Vagina (tissue), 2 donors: ENCODE measurements around the gene RAB7B.

Experiments
- POLR2AphosphoS5 ChIP-seq, 2 donors: sonication (generic); formaldehyde crosslinking; IDR thresholded peaks; one replicate each; pipeline ENCODE4 v1.9.0; 2017; ENCODE audit warnings: antibody characterized with exemption in 2 of 2, mild to moderate bottlenecking in 2 of 2, low read depth in 1 of 2; ENCODE audit not compliant: insufficient read depth in 1 of 2
- TF ChIP-seq, protein P1 (sequence below), 3 experiments: fragments of 450-650 bp in 2 of 3; fragments of 200-600 bp in 1 of 3; sonication (generic) in 1 of 3; IDR thresholded peaks; one replicate each; pipeline ENCODE4 v1.5.1; 2017 to 2019; ENCODE audit warnings: antibody characterized with exemption in 3 of 3, mild to moderate bottlenecking in 2 of 3, moderate library complexity in 2 of 3

DNA sequence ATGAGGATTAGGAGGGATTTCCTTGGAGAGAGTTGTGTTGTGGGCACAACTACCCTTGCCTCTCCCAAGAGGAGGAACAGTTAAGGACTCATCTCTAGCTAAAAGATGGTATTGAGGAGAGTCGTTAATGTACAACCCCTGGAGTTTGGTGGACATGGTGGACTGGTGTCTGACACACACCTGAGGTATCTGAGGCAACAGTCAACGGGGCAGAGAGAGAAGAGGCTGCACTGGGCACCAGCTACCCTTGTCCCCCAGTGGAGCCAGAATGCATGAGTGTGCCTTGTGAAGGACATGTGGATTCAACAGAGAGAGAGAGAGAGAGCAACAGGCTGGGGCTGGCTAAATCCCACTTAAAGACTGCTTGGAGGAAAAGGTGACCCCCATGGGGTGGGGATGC lies 13.0 kb downstream of the RAB7B start:
- TF ChIP-seq, protein P1, sequence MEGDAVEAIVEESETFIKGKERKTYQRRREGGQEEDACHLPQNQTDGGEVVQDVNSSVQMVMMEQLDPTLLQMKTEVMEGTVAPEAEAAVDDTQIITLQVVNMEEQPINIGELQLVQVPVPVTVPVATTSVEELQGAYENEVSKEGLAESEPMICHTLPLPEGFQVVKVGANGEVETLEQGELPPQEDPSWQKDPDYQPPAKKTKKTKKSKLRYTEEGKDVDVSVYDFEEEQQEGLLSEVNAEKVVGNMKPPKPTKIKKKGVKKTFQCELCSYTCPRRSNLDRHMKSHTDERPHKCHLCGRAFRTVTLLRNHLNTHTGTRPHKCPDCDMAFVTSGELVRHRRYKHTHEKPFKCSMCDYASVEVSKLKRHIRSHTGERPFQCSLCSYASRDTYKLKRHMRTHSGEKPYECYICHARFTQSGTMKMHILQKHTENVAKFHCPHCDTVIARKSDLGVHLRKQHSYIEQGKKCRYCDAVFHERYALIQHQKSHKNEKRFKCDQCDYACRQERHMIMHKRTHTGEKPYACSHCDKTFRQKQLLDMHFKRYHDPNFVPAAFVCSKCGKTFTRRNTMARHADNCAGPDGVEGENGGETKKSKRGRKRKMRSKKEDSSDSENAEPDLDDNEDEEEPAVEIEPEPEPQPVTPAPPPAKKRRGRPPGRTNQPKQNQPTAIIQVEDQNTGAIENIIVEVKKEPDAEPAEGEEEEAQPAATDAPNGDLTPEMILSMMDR (IDR thresholded peaks at IDR 0.05) = no peak
- TF ChIP-seq POLR2AphosphoS5 (IDR thresholded peaks at IDR 0.05; ENCODE audit: insufficient read depth in 1 of 2, low read depth in 1 of 2) = no peak
